ENCODE data around the gene PTX3.

Gene PTX3

GRCh38 chr3:157436583-157437291 is at the start of gene PTX3:
Gene PTX3 (plus strand): TSS chr3:157436850. CDS start chr3:157436934, 84 bp downstream.
- peak; percentile 79 for DNase-seq (ENCODE audit: low spot score)

- DNase-seq (ENCODE audit: low spot score): no peak
Measured at GRCh38 chr3:157387708-157388435, 48.8 kb upstream of the PTX3 start.

- no peak for DNase-seq (ENCODE audit: low spot score)
Measured at GRCh38 chr3:157388976-157389375, 47.7 kb upstream of the PTX3 start.

DNA sequence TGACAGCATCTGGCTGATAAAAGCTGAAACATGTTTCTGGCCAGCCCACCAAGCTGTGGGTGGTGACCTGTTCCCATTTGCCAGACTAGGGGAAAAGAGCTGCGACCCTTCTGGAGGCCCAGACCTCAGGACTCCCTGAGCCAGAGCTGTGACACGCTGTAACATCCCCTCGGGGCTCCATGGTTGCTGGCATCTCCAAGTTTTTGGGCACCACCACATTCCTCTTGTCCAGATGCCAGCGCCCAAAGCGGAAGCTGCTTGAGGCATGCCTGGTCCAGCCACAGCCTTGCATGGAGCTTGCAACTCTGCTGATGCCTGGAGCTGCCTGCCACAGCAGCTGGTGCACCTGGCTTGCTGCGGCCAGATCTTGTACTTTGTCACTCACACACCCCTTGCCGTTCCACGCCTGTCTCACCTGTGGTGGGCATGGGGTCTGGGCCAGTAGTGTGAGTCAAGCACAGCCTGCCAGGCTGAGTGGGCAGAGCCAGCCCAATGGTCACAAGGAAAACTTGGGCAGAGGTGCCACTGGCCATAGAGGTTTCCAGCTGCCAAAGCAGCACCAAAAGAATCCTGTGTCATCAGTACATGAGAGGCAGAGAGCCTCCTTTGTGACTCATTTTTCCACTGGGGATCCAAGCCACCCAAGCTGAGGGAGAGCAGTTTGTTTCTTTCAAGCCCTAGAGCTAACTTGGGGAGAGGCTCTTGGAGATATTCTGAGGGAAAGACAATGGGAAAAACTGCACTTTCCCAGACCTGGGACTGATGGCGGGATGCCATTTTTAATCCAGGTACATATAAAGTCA is 45.7 kb upstream of the PTX3 start:
- no peak for DNase-seq (ENCODE audit: low spot score)

- no peak for DNase-seq (ENCODE audit: low spot score)
Measured at GRCh38 chr3:157392104-157392503, 44.5 kb upstream of the PTX3 start.

DNA sequence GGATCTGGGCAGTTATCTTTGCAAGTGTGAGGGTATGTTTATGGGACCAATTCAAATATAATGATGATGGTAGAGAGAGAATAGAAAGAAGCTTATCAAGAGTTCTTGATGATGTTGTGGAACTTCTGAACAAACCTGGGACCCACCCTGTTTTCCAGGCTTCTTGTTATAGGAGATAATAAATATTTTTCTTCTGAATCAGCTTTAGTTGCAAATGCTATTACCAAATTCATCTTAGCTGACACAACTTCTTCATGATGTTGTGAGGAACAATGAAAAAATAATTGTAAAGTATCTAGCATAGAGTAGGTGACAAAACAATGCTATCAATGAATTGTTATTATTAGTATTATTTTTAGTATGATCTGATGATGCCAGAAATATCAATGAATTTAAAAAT is 43.5 kb upstream of the PTX3 start:
- DNase-seq (ENCODE audit: low spot score): no peak

DNA sequence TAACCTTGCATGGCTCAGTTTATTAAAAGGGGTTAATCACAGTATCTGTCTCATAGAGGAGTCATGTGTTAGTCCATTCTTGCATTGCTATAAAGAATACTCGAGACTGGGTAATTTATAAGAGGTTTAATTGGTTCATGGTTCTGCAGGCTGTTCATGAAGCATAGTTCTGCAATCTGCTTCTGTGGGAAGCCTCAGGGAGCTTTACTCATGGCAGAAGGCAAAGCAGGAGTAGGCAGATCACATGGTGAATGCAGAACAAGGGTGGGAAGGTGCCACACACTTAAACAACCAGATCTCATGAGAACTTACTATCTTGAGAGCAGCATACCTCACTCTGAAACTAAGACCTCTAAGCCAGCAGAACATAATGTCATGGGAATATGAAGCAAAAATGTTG is 42.2 kb upstream of the PTX3 start:
- no peak for DNase-seq (ENCODE audit: low spot score)

- DNase-seq (ENCODE audit: low spot score): no peak
Measured at GRCh38 chr3:157398598-157398997, 38.1 kb upstream of the PTX3 start.

DNA sequence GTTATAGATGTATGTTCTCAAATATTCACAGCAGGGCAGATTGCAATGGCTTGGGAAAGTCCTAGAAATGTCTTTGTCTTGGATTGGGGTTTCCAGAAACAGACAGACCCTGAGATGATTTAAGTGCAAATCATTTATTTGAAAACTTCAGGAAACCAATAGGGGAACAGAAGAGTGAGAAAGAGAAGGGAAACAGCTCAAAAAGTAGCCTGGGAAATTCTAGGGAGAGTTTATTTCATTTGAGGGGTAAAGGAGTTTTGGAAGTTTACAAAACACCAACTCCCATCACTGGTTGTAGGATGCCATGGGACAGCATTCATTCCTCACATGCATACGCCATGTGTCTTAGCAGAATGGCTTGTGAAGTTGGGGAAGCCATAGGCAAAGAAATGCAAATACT is 32.3 kb upstream of the PTX3 start:
- DNase-seq (ENCODE audit: low spot score): no peak

DNA sequence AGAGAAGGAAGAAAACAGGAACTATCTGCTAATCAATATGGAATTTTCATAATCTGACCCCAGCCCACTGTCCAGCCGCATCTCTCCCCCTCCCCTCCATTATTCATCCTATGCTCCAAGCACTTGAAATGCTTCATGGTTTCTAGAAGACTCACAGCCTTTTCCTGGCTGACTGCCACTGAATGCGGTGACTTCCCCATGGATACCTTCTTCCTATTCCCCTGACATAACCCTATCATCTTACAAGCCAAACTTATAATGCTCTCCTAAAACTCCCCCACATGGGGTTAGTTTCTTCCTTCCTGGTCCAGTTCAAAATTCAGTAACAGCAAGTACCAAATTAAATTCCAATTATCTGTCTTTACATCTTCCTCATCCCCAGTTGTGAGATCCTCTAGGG is 31.2 kb upstream of the PTX3 start:
- DNase-seq (ENCODE audit: low spot score): no peak

DNA sequence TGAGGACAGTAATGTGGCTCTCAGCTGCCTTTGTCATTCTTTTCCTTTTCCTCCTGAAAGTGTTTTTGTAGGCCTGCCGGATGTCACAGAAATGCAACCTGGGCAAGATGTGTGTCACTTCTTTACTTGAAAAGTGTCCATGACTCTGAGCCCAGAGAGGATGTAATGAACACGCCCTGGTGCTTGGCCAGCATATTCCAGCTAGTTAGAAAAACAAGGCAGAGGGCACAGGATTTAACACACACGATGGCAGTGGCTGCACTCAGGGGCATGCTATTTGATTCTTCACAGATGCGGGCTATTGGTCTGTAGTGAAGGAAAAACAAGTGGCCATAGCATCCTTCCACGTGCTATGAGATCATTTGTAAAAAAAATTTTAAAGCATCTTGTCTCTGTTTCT is 30.3 kb upstream of the PTX3 start:
- DNase-seq (ENCODE audit: low spot score): no peak

DNA sequence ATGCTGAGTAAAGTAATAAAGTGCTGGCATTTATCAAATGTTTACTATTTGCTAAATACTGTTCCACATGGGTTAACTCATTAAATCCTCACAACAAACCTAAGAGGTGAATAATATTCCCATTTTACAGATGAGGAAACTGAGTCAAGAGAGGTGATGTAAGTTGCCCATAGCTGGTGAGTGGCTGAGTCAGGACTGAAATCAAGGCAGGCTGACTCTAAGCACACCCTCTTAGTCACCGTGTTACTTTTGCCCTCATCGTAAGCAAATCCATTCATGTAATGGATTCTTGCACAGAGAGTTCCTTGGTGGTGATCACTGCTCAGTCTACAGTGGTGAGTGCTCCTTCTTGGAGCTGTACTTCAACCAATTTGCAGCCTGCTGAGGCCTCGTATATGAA is 28.9 kb upstream of the PTX3 start:
- no peak for DNase-seq (ENCODE audit: low spot score)

- no peak for DNase-seq (ENCODE audit: low spot score)
Measured at GRCh38 chr3:157408499-157409149, 28.0 kb upstream of the PTX3 start.

GRCh38 chr3:157409516-157409915 is 27.1 kb upstream of the PTX3 start:
- no peak for DNase-seq (ENCODE audit: low spot score)

DNA sequence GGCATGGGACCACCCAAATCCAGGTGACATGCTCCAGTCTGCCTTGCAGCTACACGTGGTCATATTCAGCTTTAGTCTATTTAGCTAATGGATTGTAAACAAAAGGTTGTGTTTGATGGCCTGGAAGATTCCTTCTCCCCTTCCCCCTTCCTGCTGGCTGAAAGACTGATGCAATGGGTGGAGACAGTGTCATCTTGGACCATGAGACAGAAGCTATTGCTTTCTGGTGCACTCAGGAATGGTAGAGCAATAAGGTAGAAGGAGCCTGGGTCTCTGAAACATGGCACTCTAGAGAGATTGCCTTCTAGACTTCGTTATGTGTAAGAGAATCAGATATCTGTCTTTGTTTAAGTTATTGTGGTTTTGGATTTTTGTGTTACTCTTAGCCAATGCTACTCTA is 25.7 kb upstream of the PTX3 start:
- no peak for DNase-seq (ENCODE audit: low spot score)

DNA sequence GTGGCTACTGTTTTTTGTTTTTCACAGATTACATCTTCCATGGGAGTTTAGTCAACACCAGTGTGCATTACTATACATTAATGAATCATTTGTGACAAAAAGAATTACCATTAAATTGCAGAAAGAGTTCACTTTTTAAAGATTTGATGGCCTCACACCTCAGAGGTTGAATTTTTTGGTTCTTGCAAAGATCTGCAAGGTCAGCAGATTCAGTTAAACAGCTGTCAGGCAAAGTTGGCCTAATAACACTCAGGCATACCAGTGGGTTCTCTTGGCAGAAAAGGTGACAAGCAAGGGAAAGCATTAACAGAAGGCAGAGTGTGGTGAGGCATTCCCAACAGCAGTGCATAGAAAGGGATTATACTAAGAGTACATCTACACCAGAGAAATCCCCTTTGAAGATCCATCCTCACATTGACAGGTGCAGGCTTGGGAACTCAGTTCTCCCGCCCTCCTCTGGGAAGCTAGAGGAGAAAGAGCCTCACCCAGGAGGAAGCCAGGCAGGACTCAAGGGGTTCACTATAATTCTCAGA is 24.3 kb upstream of the PTX3 start:
- no peak for DNase-seq (ENCODE audit: low spot score)

- no peak for DNase-seq (ENCODE audit: low spot score)
Measured at GRCh38 chr3:157414861-157415260, 21.8 kb upstream of the PTX3 start.

GRCh38 chr3:157416347-157417087 is 20.1 kb upstream of the PTX3 start:
- no peak for DNase-seq (ENCODE audit: low spot score)

DNA sequence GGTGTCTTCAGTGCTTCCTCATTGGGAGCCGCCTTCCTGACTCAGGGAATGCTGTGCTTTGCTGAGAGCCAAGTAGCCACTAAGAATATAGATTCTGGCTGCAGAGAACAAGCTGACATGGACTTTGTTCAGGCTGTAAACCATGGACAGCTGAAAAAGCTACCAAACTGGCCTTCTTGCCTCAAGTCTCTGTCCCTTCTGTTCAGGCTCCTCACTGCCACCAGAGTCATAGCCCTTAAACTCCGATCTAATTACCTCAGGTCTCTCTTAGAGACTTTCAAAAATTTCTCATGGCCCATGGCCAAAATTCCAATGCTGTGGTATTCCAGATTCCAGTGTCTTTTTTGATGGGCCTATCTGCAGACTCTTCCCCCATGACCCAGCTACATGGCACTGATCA is 19.4 kb upstream of the PTX3 start:
- no peak for DNase-seq (ENCODE audit: low spot score)

DNA sequence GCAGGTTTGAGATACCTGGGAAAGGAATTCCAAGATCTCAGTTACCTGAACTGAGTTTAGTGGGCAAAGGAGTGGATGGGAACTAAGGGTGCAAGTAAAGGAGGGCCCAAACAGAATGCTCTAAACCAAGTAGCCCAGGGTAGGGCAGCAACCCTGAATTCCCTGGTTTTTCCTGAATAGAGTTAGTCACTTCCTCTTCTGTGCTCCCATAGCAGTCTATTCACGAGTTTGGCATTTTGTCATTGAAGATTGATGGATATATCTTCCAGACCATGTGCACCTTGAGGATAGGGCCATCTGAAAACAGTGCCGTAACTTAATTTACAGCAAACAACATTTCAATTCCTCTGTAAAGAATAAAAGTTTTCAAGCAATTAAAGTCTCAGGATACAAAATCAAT is 18.5 kb upstream of the PTX3 start:
- DNase-seq (ENCODE audit: low spot score): no peak

GRCh38 chr3:157420606-157421130 is 16.0 kb upstream of the PTX3 start:
- no peak for DNase-seq (ENCODE audit: low spot score)
